ENCODE data around the gene CKAP2L. TPM values are rescaled to one million over a fixed set of nuclear protein-coding genes. Genes with fewer than 3 reads are reported as not detected.
A peak's percentile ranks its signal among the peaks of the same experiment; 100 is the strongest.

The CKAP2L gene, protein sequence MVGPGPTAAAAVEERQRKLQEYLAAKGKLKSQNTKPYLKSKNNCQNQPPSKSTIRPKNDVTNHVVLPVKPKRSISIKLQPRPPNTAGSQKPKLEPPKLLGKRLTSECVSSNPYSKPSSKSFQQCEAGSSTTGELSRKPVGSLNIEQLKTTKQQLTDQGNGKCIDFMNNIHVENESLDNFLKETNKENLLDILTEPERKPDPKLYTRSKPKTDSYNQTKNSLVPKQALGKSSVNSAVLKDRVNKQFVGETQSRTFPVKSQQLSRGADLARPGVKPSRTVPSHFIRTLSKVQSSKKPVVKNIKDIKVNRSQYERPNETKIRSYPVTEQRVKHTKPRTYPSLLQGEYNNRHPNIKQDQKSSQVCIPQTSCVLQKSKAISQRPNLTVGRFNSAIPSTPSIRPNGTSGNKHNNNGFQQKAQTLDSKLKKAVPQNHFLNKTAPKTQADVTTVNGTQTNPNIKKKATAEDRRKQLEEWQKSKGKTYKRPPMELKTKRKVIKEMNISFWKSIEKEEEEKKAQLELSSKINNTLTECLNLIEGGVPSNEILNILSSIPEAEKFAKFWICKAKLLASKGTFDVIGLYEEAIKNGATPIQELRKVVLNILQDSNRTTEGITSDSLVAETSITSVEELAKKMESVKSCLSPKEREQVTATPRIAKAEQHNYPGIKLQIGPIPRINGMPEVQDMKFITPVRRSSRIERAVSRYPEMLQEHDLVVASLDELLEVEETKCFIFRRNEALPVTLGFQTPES
- 10 to 100 TPM; 38.4 to 46.7 TPM for total RNA-seq

- POLR2A ChIA-PET = no interaction called here
- peak within 1 kb of the TSS; percentile 95 for H3K27ac Mint-ChIP-seq
- DNase-seq = peak; percentile 98
- H3K36me3 Mint-ChIP-seq (ENCODE audit: low read depth) = peaks cover 22% of the 10 kb centered on the region
- H3K27me3 Mint-ChIP-seq = no peaks in the 10 kb centered on the region
- no peaks in the 10 kb centered on the region for H3K9me3 Mint-ChIP-seq (ENCODE audit: low read depth)
- peak; percentile 97 for ATAC-seq
- CTCF ChIA-PET = interaction anchor here (0.5 to 5.8 kb wide), 5 partner anchors 15 to 197 kb away, joined by 3 to 42 read pairs (median 3); no protein-coding TSS in a partner anchor
- peak within 1 kb of the TSS; percentile 96 for H3K4me3 Mint-ChIP-seq
- H3K4me1 Mint-ChIP-seq = peaks cover 25% of the 10 kb centered on the region
- intact Hi-C loops (cut with DNase I, micrococcal nuclease) = loop anchor here in 1 of 2 experiments (1.0 to 10.0 kb wide), 6 partner anchors 119 to 707 kb away; partner anchors contain the start of genes CHCHD5, POLR1B, SLC20A1 and TMEM87B
These were observed at the start of gene CKAP2L for GRCh38 chr2:112764071-112765044. Gene CKAP2L, minus strand, starts transcription at chr2:112764609. Its CDS starts 11 bp downstream, at chr2:112764598.

GRCh38 chr2:112813280-112813966, 49.0 kb upstream of the CKAP2L start:
- ChIA-PET CTCF (interaction anchor here (1.8 kb wide), 1 partner anchor 64 kb away, joined by 4 read pairs; no protein-coding TSS in a partner anchor), POLR2A (no interaction called here)
- H3K4me1 Mint-ChIP-seq = peaks cover 25% of the 10 kb centered on the region
- intact Hi-C loops (cut with DNase I, micrococcal nuclease) = no loop called here
- no peak overlapping the region for H3K27ac Mint-ChIP-seq
- no peaks in the 10 kb centered on the region for H3K36me3 Mint-ChIP-seq (ENCODE audit: low read depth)
- peaks cover 2% of the 10 kb centered on the region for H3K9me3 Mint-ChIP-seq (ENCODE audit: low read depth)
- H3K4me3 Mint-ChIP-seq = no peak overlapping the region
- ATAC-seq (no peak), DNase-seq (no peak)
- H3K27me3 Mint-ChIP-seq = no peaks in the 10 kb centered on the region

DNA sequence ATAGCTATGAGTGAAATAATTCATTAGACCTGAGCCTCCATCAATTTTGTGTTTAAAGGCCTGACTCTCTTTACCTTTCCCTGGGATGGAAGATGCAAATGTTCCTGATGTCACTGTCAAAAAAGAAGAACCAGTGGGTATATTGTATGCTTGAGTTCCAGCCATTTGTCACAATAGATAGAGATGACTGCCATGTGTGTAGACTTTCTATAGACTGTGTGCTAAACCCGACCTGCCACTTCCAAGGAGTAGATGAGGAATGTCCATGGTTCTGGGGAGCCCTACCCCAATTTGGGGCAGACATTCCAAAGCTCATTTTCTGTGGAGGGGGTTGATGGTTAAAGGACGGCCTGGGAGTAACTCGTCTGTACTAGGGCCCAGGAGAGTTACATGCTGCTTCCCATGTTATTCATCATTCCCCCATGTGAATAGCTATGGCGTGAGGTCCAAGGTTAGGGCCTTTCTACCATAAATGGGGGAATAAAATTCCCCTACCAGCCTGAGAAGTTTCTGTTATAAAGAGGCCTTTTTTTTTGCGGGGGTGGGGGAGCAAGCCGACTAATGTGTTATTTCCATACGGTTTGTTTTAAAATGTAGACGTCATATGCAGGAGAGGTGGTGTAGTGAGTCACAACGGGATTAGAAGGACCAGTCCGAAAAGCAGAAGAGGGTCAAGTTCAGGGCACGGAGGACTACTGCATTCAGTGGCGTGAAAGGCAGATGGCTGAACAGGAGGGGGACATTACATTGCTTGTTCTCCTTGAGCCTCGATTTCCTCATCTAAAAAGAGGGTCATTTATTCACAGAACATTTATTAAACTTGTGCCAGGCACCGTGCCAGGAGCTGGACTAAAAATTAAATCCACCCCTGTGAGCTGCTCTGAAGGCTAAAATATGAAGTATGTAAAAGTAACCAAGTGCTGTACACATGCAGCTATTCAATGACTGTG, 48.2 kb upstream of the CKAP2L start:
- ChIA-PET POLR2A (no interaction called here), CTCF (interaction anchor here (0.7 to 1.8 kb wide), 2 partner anchors 9 to 63 kb away, joined by 3 to 4 read pairs; no protein-coding TSS in a partner anchor)
- intact Hi-C loops (cut with DNase I, micrococcal nuclease) = no loop called here
- H3K9me3 Mint-ChIP-seq (ENCODE audit: low read depth) = peaks cover 3% of the 10 kb centered on the region
- DNase-seq = no peak
- ATAC-seq = no peak
- H3K27ac Mint-ChIP-seq = peak overlapping the region; percentile 72
- H3K36me3 Mint-ChIP-seq (ENCODE audit: low read depth) = no peaks in the 10 kb centered on the region
- no peak overlapping the region for H3K4me3 Mint-ChIP-seq
- H3K27me3 Mint-ChIP-seq = no peaks in the 10 kb centered on the region
- peaks cover 25% of the 10 kb centered on the region for H3K4me1 Mint-ChIP-seq

DNA sequence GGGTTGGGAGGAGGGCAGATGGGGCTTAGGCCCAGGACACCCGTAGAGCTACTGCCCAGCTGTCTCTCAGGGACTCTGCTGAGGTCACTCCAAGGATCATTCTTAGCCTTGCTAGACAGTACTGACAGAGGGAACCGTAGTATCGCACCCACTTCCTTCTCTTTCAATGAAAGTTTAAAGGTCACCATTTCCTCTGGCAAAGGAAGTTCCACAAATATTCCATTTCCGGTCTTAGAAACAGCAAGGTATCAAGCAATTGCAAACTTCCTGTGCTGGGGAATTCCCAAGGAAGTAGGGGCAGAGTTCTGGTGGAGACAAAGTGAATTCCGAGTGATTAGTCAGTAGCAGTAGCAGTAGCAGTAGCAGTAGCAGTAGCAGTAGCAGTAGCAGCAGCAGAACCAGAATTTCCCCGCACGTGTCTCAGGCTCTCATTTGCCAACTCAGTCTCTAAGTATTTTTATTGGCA, 47.5 kb upstream of the CKAP2L start:
- Mint-ChIP-seq H3K27me3 (no peaks in the 10 kb centered on the region), H3K4me1 (peaks cover 25% of the 10 kb centered on the region), H3K9me3 (ENCODE audit: low read depth) (peaks cover 9% of the 10 kb centered on the region), H3K27ac (peak overlapping the region; percentile 72), H3K36me3 (ENCODE audit: low read depth) (no peaks in the 10 kb centered on the region), H3K4me3 (no peak overlapping the region)
- peak; percentile 79 for ATAC-seq
- peak; percentile 45 for DNase-seq
- ChIA-PET CTCF (interaction anchor here (0.7 to 1.8 kb wide), 2 partner anchors 8 to 62 kb away, joined by 3 to 4 read pairs; no protein-coding TSS in a partner anchor), POLR2A (no interaction called here)
- intact Hi-C loops (cut with DNase I, micrococcal nuclease) = no loop called here

DNA sequence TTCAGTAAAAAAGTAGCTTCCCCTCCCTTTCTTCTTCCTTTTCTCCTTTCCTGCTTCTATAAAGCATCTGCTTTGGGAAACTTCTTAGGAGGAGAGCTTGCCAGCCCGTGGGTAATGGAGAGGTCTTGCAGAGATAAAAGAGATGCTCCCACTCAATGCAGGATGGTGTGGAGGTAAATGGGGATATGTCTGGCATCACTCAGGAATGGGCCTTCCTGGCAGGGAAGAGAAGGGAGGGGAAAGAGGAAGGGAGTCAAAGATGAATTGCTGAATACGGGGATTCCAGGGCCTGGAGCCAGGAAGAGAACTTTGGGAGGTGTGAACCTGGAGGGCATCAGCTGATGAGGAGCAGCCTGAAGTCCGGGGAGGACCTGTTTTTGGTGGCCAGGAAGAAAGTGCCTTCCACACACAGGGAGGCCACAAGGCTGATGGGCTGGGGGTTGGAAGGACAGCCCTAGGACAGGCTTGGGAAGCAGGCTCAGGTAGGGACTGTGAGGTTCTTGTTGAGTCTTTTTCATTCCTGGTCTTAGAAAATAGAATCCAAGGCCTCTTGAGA, 46.9 kb upstream of the CKAP2L start:
- intact Hi-C loops (cut with DNase I, micrococcal nuclease) = no loop called here
- POLR2A ChIA-PET = no interaction called here
- CTCF ChIA-PET = interaction anchor here (0.7 to 1.8 kb wide), 3 partner anchors 8 to 75 kb away, joined by 3 to 4 read pairs (median 3); no protein-coding TSS in a partner anchor
- no peaks in the 10 kb centered on the region for H3K27me3 Mint-ChIP-seq
- peaks cover 9% of the 10 kb centered on the region for H3K9me3 Mint-ChIP-seq (ENCODE audit: low read depth)
- H3K4me3 Mint-ChIP-seq = no peak overlapping the region
- DNase-seq = no peak
- H3K4me1 Mint-ChIP-seq = peaks cover 25% of the 10 kb centered on the region
- ATAC-seq = peak; percentile 10
- H3K27ac Mint-ChIP-seq = peak overlapping the region; percentile 72
- H3K36me3 Mint-ChIP-seq (ENCODE audit: low read depth) = no peaks in the 10 kb centered on the region

- ChIA-PET CTCF (interaction anchor here (0.9 to 1.1 kb wide), 2 partner anchors 55 to 76 kb away, joined by 3 to 5 read pairs; no protein-coding TSS in a partner anchor), POLR2A (no interaction called here)
- ATAC-seq = no peak
- no peak for DNase-seq
- no peak overlapping the region for H3K27ac Mint-ChIP-seq
- H3K9me3 Mint-ChIP-seq (ENCODE audit: low read depth) = peaks cover 9% of the 10 kb centered on the region
- H3K4me3 Mint-ChIP-seq = no peak overlapping the region
- intact Hi-C loops (cut with DNase I, micrococcal nuclease) = no loop called here
- H3K27me3 Mint-ChIP-seq = no peaks in the 10 kb centered on the region
- peaks cover 35% of the 10 kb centered on the region for H3K4me1 Mint-ChIP-seq
- H3K36me3 Mint-ChIP-seq (ENCODE audit: low read depth) = no peaks in the 10 kb centered on the region
These were observed 44.7 kb upstream of the CKAP2L start for GRCh38 chr2:112809112-112809511.

GRCh38 chr2:112807233-112807807, 42.9 kb upstream of the CKAP2L start:
- POLR2A ChIA-PET = no interaction called here
- intact Hi-C loops (cut with DNase I, micrococcal nuclease) = no loop called here

GRCh38 chr2:112805542-112805941, 41.1 kb upstream of the CKAP2L start:
- ChIA-PET POLR2A (no interaction called here), CTCF (interaction anchor here (0.7 kb wide), 1 partner anchor 57 kb away, joined by 4 read pairs; no protein-coding TSS in a partner anchor)
- H3K27ac Mint-ChIP-seq = peak overlapping the region; percentile 59
- intact Hi-C loops (cut with DNase I, micrococcal nuclease) = no loop called here
- ATAC-seq (no peak), DNase-seq (peak; percentile 11)
- peaks cover 9% of the 10 kb centered on the region for H3K9me3 Mint-ChIP-seq (ENCODE audit: low read depth)
- H3K36me3 Mint-ChIP-seq (ENCODE audit: low read depth) = no peaks in the 10 kb centered on the region
- H3K27me3 Mint-ChIP-seq = no peaks in the 10 kb centered on the region
- peaks cover 20% of the 10 kb centered on the region for H3K4me1 Mint-ChIP-seq
- H3K4me3 Mint-ChIP-seq = no peak overlapping the region

More at GRCh38 chr2:112807233-112807807, 42.9 kb upstream of the CKAP2L start:
- DNase-seq = no peak
- Mint-ChIP-seq H3K4me3 (no peak overlapping the region), H3K4me1 (peaks cover 30% of the 10 kb centered on the region), H3K9me3 (ENCODE audit: low read depth) (peaks cover 9% of the 10 kb centered on the region), H3K27me3 (no peaks in the 10 kb centered on the region), H3K36me3 (ENCODE audit: low read depth) (no peaks in the 10 kb centered on the region), H3K27ac (no peak overlapping the region)
- CTCF ChIA-PET = interaction anchor here (0.6 kb wide), 1 partner anchor 24 kb away, joined by 3 read pairs; no protein-coding TSS in a partner anchor
- no peak for ATAC-seq

Data from activated CD4-positive, alpha-beta T cell treated with anti-CD3 and anti-CD28 coated beads for 36 hours (primary cell).